C4-2B (cell line): ENCODE measurements around the gene SCAND1.

Experiments
- H3K27ac ChIP-seq: fragments of 450-650 bp; 2 replicates; pipeline ENCODE4 v1.5.1; 2017
- ZFX ChIP-seq: fragments of 450-650 bp; IDR thresholded peaks from 2 replicates; pipeline ENCODE4 v1.6.1; 2017
- TF ChIP-seq, protein P1 (sequence below): fragments of 450-650 bp; conservative IDR thresholded peaks from 2 replicates; pipeline ENCODE4 v1.5.1; 2017; ENCODE audit warnings: mild to moderate bottlenecking

SCAND1 gene

DNA sequence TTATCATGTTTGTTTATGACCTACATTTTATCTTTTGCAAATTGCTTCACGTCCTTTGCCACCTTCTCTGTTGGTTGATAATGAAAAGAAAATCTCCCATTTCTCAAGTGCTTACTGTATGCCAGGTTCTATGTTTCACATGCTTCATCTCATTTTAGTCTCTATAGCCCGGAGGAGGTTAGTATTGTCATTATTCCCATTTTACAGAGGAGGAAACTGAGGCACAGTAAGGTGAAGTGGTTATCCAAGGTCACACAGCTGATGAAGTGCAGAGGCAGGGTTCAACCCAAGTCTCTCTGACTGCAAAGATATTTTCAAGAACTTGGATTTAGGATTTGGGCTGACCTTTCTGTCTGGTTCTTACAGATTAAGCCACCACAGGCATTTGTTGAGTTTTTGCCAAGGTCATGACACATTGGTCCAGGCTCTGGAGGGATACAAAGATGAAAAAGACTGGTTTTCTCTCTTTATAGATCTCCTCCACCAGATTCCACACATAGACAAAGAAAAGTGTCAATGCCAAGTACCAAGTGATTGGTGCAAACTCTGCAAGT is 34.7 kb upstream of the SCAND1 start:
- no peak for TF ChIP-seq ZFX
- TF ChIP-seq, protein P1, sequence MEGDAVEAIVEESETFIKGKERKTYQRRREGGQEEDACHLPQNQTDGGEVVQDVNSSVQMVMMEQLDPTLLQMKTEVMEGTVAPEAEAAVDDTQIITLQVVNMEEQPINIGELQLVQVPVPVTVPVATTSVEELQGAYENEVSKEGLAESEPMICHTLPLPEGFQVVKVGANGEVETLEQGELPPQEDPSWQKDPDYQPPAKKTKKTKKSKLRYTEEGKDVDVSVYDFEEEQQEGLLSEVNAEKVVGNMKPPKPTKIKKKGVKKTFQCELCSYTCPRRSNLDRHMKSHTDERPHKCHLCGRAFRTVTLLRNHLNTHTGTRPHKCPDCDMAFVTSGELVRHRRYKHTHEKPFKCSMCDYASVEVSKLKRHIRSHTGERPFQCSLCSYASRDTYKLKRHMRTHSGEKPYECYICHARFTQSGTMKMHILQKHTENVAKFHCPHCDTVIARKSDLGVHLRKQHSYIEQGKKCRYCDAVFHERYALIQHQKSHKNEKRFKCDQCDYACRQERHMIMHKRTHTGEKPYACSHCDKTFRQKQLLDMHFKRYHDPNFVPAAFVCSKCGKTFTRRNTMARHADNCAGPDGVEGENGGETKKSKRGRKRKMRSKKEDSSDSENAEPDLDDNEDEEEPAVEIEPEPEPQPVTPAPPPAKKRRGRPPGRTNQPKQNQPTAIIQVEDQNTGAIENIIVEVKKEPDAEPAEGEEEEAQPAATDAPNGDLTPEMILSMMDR = no peak
- H3K27ac ChIP-seq = no peak overlapping the region

DNA sequence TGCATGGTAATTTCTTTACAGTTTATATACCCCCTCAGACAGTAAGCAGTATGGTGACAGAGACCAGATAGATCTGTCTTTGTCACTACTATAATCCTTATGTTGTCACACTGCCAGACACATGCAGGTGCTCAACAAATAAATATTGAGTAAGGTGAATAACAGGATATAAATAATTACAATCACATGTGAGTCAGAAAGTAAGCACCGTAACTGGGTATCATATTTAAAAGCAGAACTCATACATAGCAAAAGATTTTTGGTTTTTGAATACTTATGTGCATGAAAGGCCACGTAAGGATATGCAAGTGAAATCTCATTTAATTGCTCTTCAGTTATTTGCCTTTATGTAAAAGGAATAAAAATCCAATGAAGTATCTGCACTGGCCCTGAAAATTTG is 31.5 kb upstream of the SCAND1 start:
- H3K27ac ChIP-seq = no peak overlapping the region
- TF ChIP-seq, protein P1 = no peak
- TF ChIP-seq ZFX = no peak

- H3K27ac ChIP-seq = no peak overlapping the region
- TF ChIP-seq, protein P1 = no peak
- no peak for TF ChIP-seq ZFX
These were observed 30.1 kb upstream of the SCAND1 start for GRCh38 chr20:35984382-35984781.

DNA sequence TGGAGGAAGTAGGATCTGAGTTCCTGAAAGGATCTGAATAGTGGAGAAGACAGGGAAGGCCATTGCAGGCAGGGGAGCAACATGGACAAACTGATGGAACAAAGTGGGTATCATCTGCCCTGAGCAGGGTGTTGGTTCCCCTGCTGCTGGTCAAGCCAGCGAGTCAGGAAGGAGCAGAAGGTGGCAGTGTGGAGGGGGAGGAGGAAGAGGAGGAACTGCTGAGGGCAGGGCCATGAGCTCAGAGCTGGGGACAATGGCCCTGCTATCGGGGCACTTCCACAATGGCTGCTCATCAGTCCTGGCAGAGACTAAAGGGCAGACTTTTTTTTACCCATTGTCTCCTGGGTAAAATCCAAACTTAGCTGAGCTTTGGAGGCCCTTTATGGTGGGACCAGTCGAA is 27.7 kb upstream of the SCAND1 start:
- no peak overlapping the region for H3K27ac ChIP-seq
- TF ChIP-seq, protein P1 = no peak
- no peak for TF ChIP-seq ZFX

DNA sequence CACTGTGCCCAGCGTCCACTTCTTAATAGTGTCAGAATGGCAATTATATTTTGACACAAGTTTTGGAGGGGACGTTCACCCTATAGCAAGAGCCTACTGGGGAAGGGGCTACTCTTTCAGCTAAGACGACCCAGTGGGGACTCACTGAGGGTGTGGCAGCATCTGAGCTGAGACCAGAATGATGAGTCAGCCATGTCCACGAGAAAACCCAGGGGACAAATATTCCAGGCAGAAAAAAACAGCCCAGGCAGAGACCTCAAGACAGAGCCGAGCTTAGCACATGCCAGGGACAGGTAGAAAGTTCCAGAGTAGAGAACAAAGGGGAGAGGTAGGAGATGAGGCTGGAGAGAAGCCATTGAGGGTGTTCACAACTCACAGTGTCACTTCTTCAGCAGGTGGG is 25.2 kb upstream of the SCAND1 start:
- H3K27ac ChIP-seq = no peak overlapping the region
- no peak for TF ChIP-seq ZFX
- TF ChIP-seq, protein P1 = no peak

DNA sequence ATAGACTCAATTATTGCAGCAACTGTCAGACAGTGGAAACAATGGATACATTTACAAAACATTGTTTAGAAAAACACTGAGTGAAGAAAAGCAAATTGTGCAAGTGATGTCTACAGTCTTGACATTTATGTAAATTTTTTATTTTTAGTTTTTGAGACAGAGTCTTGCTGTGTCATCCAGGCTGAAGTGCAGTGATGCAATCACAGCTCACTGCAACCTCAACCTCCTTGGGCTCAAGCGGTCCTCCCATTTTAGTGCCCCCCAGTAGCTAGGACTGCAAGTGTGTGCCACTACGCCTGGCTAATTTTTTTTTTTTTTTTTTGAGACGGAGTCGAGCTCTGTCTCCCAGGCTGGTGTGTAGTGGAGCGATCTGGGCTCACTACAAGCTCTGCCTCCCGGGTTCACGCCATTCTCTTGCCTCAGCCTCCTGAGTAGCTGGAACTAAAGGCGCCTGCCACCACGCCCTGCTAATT is 23.8 kb upstream of the SCAND1 start:
- H3K27ac ChIP-seq = no peak overlapping the region
- no peak for TF ChIP-seq ZFX
- TF ChIP-seq, protein P1 = no peak

DNA sequence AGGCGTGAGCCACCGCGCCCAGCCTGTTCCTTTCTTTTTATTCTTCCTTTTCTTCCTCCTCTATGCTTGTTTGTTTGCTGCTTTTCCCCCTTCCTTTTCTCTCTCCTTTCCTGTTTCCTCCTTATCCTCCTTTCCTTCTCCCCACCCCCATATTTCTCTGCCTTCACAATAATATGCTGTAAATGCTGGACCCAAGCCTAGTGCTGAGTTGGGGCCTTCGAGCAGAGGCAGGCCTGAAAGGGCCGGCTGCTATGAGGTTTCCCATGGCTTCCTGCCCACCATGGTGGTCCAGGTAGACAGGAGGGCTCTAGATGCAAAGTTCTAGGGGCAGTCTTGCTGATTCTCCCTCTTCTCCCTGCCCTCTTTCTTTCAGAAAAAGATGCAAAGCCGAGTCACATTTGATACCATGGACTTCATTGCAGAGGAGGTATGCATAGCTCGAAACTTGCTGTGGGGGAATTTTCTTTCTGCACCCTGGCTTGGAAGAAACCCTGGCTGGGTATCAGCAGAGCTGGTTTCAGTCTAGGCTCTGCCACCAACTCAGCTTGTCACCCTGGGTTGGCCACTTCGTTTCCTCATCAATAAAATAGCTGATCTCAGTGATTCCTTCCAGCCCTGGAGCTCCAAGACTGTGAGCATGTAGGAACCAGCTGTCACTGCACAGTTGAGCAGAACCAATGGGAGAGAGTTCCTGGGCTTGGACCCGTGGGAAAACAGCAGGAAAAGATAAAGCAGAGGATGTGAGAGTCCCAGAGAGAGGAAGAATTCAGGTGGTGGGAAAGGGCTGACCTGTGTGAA is 21.5 kb upstream of the SCAND1 start:
- H3K27ac ChIP-seq = no peak overlapping the region
- no peak for TF ChIP-seq ZFX
- TF ChIP-seq, protein P1 = no peak
